Sigmoid colon (tissue), 7 donors: ENCODE results near the gene HMG20A. TPM values are rescaled to one million over a fixed set of nuclear protein-coding genes. Genes with fewer than 3 reads are reported as not detected.

Experiments used
- DNase-seq: peaks from one replicate; pipeline ENCODE4 v3.0.0-alpha.2; 2019
- H3K27ac ChIP-seq, 4 donors: fragments of 200-600 bp; sonication (generic); one replicate each; pipeline ENCODE4 v1.5.1; 2016 to 2019; ENCODE audit warnings: mild to moderate bottlenecking in 1 of 4
- H3K27me3 ChIP-seq, 3 donors: fragments of 200-600 bp; sonication (generic); one replicate each; pipeline ENCODE4 v1.5.1; 2019; ENCODE audit warnings: mild to moderate bottlenecking in 1 of 3
- H3K36me3 ChIP-seq, 4 donors: fragments of 200-600 bp; sonication (generic); one replicate each; pipeline ENCODE4 v1.5.1; 2016 to 2019
- H3K4me1 ChIP-seq, 4 donors: fragments of 200-600 bp; sonication (generic); one replicate each; pipeline ENCODE4 v1.5.1; 2017 to 2019
- H3K4me3 ChIP-seq, 4 donors: fragments of 200-600 bp; sonication (generic); one replicate each; pipeline ENCODE4 v1.5.1; 2017 to 2019; ENCODE audit warnings: mild to moderate bottlenecking in 2 of 4, moderate library complexity in 1 of 4
- H3K9me3 ChIP-seq, 4 donors: fragments of 200-600 bp in 3 of 4; sonication (generic) in 3 of 4; one replicate each; pipeline versions ENCODE4 v1.5.1 to v1.6.1; 2013 to 2019
- EP300 ChIP-seq, 4 donors: sonication (generic); formaldehyde crosslinking; IDR thresholded peaks; one replicate each; pipeline ENCODE4 v1.6.1; 2017; ENCODE audit warnings: antibody characterized with exemption in 4 of 4
- POLR2A ChIP-seq, 2 donors: fragments of 450-650 bp; IDR thresholded peaks; one replicate each; pipeline ENCODE4 v1.6.1; 2016; ENCODE audit warnings: antibody characterized with exemption in 2 of 2, mild to moderate bottlenecking in 2 of 2, moderate library complexity in 2 of 2
- POLR2AphosphoS5 ChIP-seq, 4 donors: sonication (generic); formaldehyde crosslinking; IDR thresholded peaks; one replicate each; pipeline ENCODE4 v1.6.1; 2017; ENCODE audit warnings: antibody characterized with exemption in 4 of 4
- WGBS, 2 donors: extraction: QIAGEN DNeasy Blood & Tissue Kit; methylation state at CpG; one replicate each; pipeline ENCODE4 v1.1.7; 2013; 5-methylcytosine and 5-hydroxymethylcytosine counted together
- intact Hi-C: fragments of 100-400 bp; cut with DNase I; formaldehyde crosslinking; loops from one replicate; pipeline ENCODE4 v1.15.1; 2023
- polyA plus RNA-seq, 3 donors: library from polyadenylated mRNA; stranded (reverse); fragments of 200-250 nt; gene quantifications; one replicate each; pipeline ENCODE4 v1.2.3, GENCODE V29; 2013
- total RNA-seq, 4 donors: library from RNA; depleted of rRNA; stranded (reverse); fragments of >200 nt; gene quantifications; one replicate each; pipeline ENCODE4 v1.1.0, GENCODE V29; 2016
- TF ChIP-seq, protein P1 (sequence below), 4 experiments: fragments of 450-650 bp in 3 of 4; fragments of 200-600 bp in 1 of 4; IDR thresholded peaks; one replicate each; pipeline ENCODE4 v1.5.1; 2016 to 2019; ENCODE audit warnings: antibody characterized with exemption in 4 of 4, mild to moderate bottlenecking in 3 of 4, moderate library complexity in 2 of 4
- donor health status: healthy with polysubstance abuse.
- donor health status: Bipolar disorder and iron deficiency.
- donor health status: healthy.

Gene HMG20A
- total and polyA plus RNA-seq, 7 donors = 7.8 to 29.0 (median 22.5) TPM

DNA sequence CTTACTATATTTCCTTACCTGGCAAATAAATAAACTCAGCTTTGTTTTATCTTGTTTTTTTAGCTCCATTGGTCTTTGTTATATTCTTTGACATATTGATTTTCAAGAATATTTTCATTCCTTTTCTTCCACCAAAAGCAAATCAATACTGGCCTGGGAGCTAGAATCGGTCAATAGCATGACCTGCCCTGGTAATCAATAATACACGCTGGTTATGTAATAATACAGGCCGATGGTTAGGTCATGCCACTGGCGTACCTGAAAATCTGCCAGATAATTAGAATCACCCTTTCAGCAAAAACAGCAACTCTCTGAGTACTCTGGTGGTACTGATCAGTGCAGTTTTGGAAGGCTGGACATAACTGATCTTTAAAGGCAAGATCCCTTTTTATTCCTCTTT, 40.7 kb upstream of the HMG20A start:
- DNase-seq = no peak
- H3K27ac ChIP-seq = no peak overlapping the region
- intact Hi-C loops = no loop called here
- H3K27me3 ChIP-seq = no peaks in the 10 kb centered on the region
- H3K36me3 ChIP-seq = no peaks in the 10 kb centered on the region
- H3K4me1 ChIP-seq = peaks cover 0 to 12% (median 8%) of the 10 kb centered on the region in 4 donors
- no peaks in the 10 kb centered on the region for H3K9me3 ChIP-seq
- TF ChIP-seq POLR2A (IDR thresholded peaks at IDR 0.05) (no peak), EP300 (IDR thresholded peaks at IDR 0.05) (no peak), POLR2AphosphoS5 (IDR thresholded peaks at IDR 0.05) (no peak)
- TF ChIP-seq, protein P1, sequence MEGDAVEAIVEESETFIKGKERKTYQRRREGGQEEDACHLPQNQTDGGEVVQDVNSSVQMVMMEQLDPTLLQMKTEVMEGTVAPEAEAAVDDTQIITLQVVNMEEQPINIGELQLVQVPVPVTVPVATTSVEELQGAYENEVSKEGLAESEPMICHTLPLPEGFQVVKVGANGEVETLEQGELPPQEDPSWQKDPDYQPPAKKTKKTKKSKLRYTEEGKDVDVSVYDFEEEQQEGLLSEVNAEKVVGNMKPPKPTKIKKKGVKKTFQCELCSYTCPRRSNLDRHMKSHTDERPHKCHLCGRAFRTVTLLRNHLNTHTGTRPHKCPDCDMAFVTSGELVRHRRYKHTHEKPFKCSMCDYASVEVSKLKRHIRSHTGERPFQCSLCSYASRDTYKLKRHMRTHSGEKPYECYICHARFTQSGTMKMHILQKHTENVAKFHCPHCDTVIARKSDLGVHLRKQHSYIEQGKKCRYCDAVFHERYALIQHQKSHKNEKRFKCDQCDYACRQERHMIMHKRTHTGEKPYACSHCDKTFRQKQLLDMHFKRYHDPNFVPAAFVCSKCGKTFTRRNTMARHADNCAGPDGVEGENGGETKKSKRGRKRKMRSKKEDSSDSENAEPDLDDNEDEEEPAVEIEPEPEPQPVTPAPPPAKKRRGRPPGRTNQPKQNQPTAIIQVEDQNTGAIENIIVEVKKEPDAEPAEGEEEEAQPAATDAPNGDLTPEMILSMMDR (IDR thresholded peaks at IDR 0.05) = no peak
- WGBS, 2 donors = 96% methylated on average over 4 of the region's 4 CpGs
- H3K4me3 ChIP-seq = no peak overlapping the region

DNA sequence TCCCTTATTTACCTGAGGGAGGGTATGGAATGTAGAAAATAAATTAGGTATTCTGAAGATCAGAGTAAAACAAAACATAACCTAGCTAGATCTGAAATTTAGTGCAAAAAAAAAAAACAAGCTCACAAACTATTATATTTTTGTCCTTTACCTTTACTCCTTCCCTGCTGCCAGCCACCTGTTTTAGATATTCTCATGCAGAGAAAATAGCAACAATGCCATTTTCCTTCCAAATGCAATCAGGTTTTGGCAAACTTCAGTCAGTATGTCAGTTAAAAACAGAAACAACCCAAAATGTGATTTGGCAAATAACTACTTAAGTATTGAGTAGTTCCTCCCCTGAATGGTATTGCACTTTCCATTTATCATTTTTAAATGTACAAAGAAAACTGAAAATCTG, 36.6 kb upstream of the HMG20A start:
- Histone ChIP-seq H3K4me1 (peaks cover 0 to 34% (median 11%) of the 10 kb centered on the region in 4 donors), H3K9me3 (no peaks in the 10 kb centered on the region), H3K27me3 (no peaks in the 10 kb centered on the region), H3K4me3 (no peak overlapping the region), H3K36me3 (no peaks in the 10 kb centered on the region), H3K27ac (no peak overlapping the region)
- no peak for DNase-seq
- intact Hi-C loops = no loop called here
- TF ChIP-seq POLR2A (IDR thresholded peaks at IDR 0.05) (no peak), POLR2AphosphoS5 (IDR thresholded peaks at IDR 0.05) (no peak)
- TF ChIP-seq, protein P1 (IDR thresholded peaks at IDR 0.05) = no peak

DNA sequence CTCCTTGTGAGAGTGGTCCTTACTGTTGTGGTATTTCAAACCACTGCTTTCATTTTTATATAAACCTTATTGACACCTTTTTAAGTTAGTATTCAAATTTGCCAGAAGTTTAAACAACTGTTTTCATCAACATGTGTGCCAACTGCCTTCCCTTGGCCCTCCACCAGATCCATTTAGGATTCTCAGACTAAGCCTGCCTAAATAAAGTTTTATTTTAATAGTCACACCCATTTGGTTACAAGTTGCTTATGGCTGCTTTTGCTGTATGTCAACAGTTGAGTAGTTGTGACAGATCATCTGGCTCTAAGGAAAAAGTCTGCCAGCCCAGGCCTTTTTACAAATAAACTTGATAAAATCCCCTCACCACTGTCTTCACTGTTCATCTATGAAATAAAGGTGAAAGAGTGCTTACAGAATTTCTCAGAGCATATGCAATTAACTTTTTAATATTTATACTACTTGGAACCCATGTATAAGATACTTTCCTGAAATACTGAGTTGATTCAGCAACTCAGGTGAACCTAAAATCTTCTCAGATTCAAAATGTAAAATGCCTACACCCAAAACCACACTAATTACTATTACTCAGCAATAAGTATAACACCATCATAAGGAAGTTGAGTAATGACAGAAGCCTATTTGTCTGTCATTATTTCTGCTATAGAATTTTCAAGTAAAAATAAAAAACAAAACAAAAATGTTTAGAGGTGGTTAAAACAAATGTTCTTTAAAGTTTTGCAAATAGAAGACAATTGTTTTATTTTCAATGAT, 35.9 kb upstream of the HMG20A start:
- Histone ChIP-seq H3K27ac (no peak overlapping the region), H3K36me3 (no peaks in the 10 kb centered on the region), H3K9me3 (no peaks in the 10 kb centered on the region), H3K4me1 (peaks cover 0 to 35% (median 14%) of the 10 kb centered on the region in 4 donors), H3K27me3 (no peaks in the 10 kb centered on the region), H3K4me3 (no peak overlapping the region)
- intact Hi-C loops = no loop called here
- no peak for DNase-seq
- TF ChIP-seq EP300 (IDR thresholded peaks at IDR 0.05) = no peak
- no peak for TF ChIP-seq POLR2A (IDR thresholded peaks at IDR 0.05)
- no peak for TF ChIP-seq POLR2AphosphoS5 (IDR thresholded peaks at IDR 0.05)
- TF ChIP-seq, protein P1 (IDR thresholded peaks at IDR 0.05) = no peak

DNA sequence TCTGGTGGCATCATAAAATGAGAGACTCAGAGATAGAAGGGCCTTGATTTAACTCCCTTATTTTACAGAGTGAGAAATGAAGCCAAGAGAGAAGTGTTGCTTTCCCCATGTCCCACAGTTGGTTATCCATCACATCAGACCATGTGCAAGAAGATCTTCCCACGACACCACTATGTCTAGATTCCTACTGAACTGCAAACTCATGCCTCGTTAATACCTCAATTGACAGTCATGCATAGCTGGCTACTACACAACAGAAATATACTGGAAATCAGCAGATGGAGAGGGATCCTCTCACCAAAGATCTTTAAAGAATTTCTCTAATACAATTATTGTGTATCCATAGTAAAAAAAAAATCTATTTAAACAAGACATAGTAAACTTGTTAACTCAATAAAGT, 34.1 kb upstream of the HMG20A start:
- TF ChIP-seq, protein P1 (IDR thresholded peaks at IDR 0.05) = no peak
- TF ChIP-seq POLR2A (IDR thresholded peaks at IDR 0.05) (no peak), EP300 (IDR thresholded peaks at IDR 0.05) (no peak), POLR2AphosphoS5 (IDR thresholded peaks at IDR 0.05) (no peak)
- Histone ChIP-seq H3K4me3 (no peak overlapping the region), H3K27me3 (no peaks in the 10 kb centered on the region), H3K27ac (no peak overlapping the region), H3K9me3 (no peaks in the 10 kb centered on the region), H3K36me3 (no peaks in the 10 kb centered on the region), H3K4me1 (peaks cover 0 to 51% (median 28%) of the 10 kb centered on the region in 4 donors)
- no peak for DNase-seq
- intact Hi-C loops = no loop called here
- WGBS, 2 donors = 88 to 92% methylated on average over 2 of the region's 2 CpGs
